Epithelial cell of umbilical artery (primary cell): Measurements from ENCODE around the gene MYO1H. TPM values are rescaled to one million over a fixed set of nuclear protein-coding genes. Genes with fewer than 3 reads are reported as not detected.

Experiments
- total RNA-seq: library from RNA; depleted of rRNA; stranded (reverse); fragments of >200 nt; gene quantifications from 2 replicates; pipeline ENCODE4 v1.2.3, GENCODE V29; 2014

Gene MYO1H, protein sequence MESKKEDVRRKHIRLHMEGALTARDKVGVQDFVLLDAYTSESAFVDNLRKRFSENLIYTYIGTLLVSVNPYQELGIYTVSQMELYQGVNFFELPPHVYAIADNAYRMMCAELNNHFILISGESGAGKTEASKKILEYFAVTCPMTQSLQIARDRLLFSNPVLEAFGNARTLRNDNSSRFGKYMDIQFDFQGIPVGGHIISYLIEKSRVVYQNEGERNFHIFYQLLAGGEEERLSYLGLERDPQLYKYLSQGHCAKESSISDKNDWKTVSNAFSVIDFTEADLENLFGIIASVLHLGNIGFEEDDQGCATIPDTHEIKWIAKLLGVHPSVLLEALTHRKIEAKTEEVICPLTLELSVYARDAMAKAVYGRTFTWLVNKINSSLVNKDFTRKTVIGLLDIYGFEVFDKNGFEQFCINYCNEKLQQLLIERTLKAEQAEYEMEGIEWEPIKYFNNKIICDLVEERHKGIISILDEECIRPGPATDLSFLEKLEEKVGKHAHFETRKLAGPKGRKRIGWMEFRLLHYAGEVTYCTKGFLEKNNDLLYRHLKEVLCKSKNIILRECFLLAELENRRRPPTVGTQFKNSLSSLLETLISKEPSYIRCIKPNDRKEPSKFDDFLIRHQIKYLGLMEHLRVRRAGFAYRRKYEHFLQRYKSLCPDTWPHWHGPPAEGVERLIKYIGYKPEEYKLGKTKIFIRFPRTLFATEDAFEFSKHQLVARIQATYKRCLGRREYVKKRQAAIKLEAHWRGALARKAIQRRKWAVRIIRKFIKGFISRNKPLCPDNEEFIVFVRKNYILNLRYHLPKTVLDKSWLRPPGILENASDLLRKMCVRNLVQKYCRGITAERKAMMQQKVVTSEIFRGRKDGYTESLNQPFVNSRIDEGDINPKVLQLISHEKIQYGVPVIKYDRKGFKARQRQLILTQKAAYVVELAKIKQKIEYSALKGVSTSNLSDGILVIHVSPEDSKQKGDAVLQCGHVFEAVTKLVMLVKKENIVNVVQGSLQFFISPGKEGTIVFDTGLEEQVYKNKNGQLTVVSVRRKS
- total RNA-seq, result not detected in 2 replicates

DNA sequence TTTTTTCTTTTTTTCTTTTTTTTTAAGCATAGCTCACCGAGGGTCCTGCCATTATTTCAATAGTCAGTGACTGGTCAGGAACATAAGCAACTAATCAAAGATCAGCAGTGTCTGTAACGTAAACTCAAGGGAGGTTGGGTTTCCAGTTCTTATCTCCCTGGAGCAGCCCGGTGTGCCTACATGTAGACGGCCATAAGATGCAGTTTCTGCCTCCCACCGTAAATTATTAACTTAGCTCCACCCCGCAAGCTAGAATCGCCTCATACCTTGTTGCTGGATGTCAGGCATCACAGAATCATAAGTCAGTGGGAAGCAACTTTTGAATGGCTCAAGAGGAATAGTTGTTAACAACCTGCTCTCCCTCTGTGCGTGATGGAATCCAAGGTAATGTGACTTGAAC lies at the start of gene MYO1H:
MYO1H (plus strand) TSS at position 312 of the 400 bp plus-strand sequence; CDS start at position 373, 61 bp downstream.

DNA sequence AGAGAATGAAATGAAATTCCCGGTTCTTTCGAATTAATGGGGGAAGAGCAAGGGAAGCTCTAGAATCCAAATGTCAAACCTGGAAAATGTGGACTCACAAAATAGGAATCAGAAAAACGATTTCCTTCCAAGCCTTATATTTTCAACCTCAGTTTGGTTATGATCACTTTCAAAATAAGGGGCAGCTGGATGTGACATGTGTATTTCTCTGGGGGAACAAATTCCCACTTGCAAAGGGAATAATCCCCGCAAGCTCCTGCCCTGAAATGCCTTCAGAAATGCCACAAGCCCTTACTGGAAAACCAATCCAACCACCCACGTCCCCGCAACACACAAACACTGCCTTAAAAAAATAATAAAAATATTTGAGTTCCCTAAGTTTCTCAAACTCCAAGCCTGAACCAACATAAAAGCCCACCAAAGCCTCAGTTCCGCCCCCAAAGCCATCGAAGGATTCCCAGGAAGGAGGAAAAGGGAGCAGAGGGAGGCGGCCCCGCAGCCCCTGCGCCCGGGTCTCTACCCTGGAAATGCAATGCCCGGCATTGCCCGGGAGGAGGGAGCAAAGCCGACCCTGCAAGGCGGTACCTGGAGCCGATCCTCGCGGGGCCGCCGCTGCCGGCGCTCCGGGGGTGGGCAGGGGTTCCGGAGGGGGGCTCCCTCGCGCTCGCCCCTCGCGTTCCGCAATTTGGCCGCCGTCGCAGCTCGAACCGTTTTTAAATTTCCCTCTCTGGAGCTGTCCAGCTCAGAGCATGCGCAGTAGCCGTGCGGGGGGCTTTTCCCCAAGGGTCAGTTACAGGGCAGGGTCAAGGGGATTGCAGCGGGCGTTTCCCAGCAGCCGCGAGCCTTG lies 38.9 kb upstream of the MYO1H start, which contains the start of gene FOXN4:
FOXN4 (minus strand) TSS at position 751 of the 847 bp plus-strand sequence. CDS start 963 bp downstream, outside the sequence.

DNA sequence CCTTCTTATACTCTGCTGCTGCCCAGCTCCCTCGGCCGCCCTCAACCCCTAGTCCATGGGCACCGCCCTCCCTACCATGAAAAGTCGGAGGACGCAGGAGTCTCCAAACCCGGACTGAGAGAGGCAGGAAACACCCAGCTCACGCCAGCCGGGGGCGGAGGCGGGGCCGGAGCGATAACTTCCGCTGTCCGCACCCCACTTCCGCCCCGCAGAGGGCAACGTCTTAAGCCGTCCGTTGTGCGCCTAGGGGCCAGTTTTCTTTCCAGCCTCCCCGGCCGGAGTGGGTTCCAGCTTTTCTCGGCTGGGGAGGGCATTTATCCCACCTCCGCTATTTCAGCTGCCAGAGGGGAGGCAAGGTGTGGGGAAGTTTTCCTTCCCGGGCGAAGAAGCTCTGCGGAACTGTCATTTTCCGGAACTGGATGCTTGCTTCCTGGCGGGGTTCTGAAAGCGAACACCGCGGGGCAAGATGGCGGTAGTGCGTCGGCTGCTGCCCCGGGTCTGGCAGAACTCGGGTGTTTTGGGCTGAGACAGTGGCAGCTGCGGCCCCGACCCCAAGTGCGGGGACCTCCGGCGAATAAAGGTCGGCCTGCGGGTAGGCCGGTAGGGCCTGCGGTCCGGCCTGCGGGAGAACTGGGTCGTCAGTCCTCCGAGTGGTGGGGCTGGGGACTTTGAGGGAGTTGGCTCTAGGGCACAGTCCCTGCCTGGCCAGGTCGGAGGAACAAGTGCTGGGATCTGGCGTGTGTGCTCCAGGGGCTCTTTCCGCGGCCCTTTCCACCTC lies 129.7 kb downstream of the MYO1H start, which contains the start of the genes KCTD10 and UBE3B:
KCTD10 (minus strand) TSS at position 116 of the 778 bp plus-strand sequence; CDS start at position 78, 38 bp downstream.
UBE3B (plus strand) TSS at position 450 of the 778 bp plus-strand sequence. CDS start 5,918 bp downstream, outside the sequence.

Other genes with a start within 250 kb of the MYO1H start
- gene ACACB, start 231.3 kb upstream of the MYO1H start, total RNA-seq, result 0.32 and 2.3 TPM in 2 replicates
- gene FOXN4, start 38.6 kb upstream of the MYO1H start, total RNA-seq, result not detected in 2 replicates
- 62.3 and 98.4 TPM in 2 replicates for gene KCTD10, start 129.4 kb downstream of the MYO1H start, total RNA-seq
- 39.3 and 41.9 TPM in 2 replicates for gene UBE3B, start 129.7 kb downstream of the MYO1H start, total RNA-seq
- 40.6 and 49.2 TPM in 2 replicates for gene MMAB, start 225.6 kb downstream of the MYO1H start, total RNA-seq
- gene MVK, start 225.9 kb downstream of the MYO1H start, total RNA-seq, result 22.8 and 30.5 TPM in 2 replicates